ENCODE measurements around the gene NEK10.

The NEK10 gene

DNA sequence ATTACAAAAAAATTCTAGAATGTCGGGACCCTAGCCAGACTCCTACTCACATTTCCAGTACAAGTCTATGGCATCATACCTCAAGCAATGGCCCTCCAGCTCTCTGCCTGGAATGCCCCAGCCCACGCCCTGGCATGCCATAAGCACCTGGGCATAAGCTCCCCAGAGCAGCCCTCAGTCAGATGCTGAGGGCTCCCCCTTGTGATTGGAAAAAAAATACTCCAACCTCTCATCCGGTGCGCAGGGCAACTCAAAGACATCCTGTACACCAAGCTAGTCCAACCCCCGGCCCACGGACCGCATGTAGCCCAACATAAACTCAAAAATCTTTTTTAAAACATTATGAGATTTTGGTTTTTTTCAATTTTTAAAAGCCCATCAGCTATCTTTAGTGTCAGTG lies 115.4 kb downstream of the NEK10 start:
- Histone ChIP-seq H3K36me3 (ENCODE audit: control insufficient read depth in 1 of 2, insufficient read depth in 2 of 2, low read length in 2 of 2) (no peaks in the 10 kb centered on the region), H3K4me3 (ENCODE audit: low read depth in 1 of 2, low read length in 2 of 2) (no peak overlapping the region), H3K27ac (ENCODE audit: low read depth, low read length) (no peak overlapping the region), H3K9ac (ENCODE audit: low read depth in 1 of 2, low read length in 2 of 2) (no peak overlapping the region), H3K9me3 (ENCODE audit: control insufficient read depth in 1 of 2, low read length in 2 of 2) (no peaks in the 10 kb centered on the region), H3K27me3 (ENCODE audit: control insufficient read depth in 1 of 2, insufficient read depth in 2 of 2, low read length in 2 of 2) (no peaks in the 10 kb centered on the region), H3K4me1 (ENCODE audit: control insufficient read depth in 1 of 2, insufficient read depth in 2 of 2, low read length in 2 of 2) (no peaks in the 10 kb centered on the region)

DNA sequence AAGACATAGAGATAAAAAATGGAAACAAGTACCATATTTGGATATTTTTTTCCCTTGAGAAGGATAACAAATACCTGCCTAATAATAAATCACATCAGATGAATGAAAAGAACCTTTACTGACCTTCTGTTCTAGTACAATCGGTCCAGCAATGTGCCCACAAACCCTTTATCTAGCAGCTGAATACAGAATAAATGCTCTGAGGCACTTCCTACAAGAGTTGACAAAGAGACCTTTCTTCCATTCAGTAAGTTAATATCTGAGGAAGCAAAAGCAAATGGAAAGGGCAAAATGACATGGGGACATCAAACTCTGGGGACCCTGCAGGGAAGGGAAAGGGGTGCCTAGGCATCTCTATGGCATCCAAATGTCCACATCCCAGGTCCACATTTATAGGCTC lies 115.8 kb downstream of the NEK10 start:
- H3K27ac ChIP-seq (ENCODE audit: low read depth, low read length), result no peak overlapping the region

DNA sequence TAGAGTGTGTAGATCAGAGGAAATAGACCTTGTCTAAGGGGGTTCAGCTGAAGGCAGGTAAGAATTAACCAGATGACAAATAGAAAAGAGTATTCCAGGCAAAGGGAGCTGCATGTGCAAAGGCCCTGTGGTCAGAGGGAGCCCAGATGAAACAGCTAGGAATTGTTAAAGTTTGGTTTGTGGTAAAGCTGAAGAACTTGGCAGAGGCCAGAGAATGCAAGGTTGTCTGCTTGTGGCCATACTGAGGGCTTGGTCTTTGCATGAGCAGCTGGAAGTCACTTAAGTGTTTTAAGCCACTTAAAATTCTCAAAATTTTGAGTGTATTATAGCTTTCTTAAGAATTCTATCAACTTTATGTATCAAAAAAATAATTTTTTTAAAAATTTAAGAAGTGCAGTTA lies 116.5 kb downstream of the NEK10 start:
- Histone ChIP-seq H3K36me3 (ENCODE audit: control insufficient read depth in 1 of 2, insufficient read depth in 2 of 2, low read length in 2 of 2) (no peaks in the 10 kb centered on the region), H3K4me1 (ENCODE audit: control insufficient read depth in 1 of 2, insufficient read depth in 2 of 2, low read length in 2 of 2) (no peaks in the 10 kb centered on the region), H3K9me3 (ENCODE audit: control insufficient read depth in 1 of 2, low read length in 2 of 2) (no peaks in the 10 kb centered on the region), H3K27ac (ENCODE audit: low read depth, low read length) (no peak overlapping the region), H3K4me3 (ENCODE audit: low read depth in 1 of 2, low read length in 2 of 2) (no peak overlapping the region), H3K9ac (ENCODE audit: low read depth in 1 of 2, low read length in 2 of 2) (no peak overlapping the region), H3K27me3 (ENCODE audit: control insufficient read depth in 1 of 2, insufficient read depth in 2 of 2, low read length in 2 of 2) (no peaks in the 10 kb centered on the region)

More for the DNA sequence above, 115.8 kb downstream of the NEK10 start:
- Histone ChIP-seq H3K36me3 (ENCODE audit: control insufficient read depth in 1 of 2, insufficient read depth in 2 of 2, low read length in 2 of 2) (no peaks in the 10 kb centered on the region), H3K4me3 (ENCODE audit: low read depth in 1 of 2, low read length in 2 of 2) (no peak overlapping the region), H3K9me3 (ENCODE audit: control insufficient read depth in 1 of 2, low read length in 2 of 2) (no peaks in the 10 kb centered on the region), H3K27me3 (ENCODE audit: control insufficient read depth in 1 of 2, insufficient read depth in 2 of 2, low read length in 2 of 2) (no peaks in the 10 kb centered on the region), H3K4me1 (ENCODE audit: control insufficient read depth in 1 of 2, insufficient read depth in 2 of 2, low read length in 2 of 2) (no peaks in the 10 kb centered on the region), H3K9ac (ENCODE audit: low read depth in 1 of 2, low read length in 2 of 2) (no peak overlapping the region)

DNA sequence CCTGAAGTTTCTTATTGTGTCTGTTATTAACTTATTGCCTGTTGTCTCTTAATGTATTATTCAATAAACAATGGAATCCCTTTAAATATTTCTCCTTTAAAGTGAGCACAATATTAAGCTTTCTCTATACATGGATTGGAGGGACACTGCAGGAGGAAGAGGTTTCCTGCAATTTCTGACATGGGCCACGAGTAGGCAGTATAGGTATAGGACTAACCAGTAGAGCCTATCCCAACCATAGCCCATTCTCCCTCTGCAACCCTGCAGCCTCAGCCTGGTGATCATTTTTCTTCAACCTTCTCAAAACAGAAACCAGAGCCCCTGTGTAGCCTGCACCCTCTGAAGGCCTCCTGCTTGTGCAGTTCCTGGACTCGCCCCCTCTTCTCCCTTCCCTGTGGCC lies 124.8 kb downstream of the NEK10 start:
- H3K27ac ChIP-seq (ENCODE audit: low read depth, low read length), result no peak overlapping the region
- no peaks in the 10 kb centered on the region for H3K4me1 ChIP-seq (ENCODE audit: control insufficient read depth in 1 of 2, insufficient read depth in 2 of 2, low read length in 2 of 2)
- no peaks in the 10 kb centered on the region for H3K36me3 ChIP-seq (ENCODE audit: control insufficient read depth in 1 of 2, insufficient read depth in 2 of 2, low read length in 2 of 2)
- no peaks in the 10 kb centered on the region for H3K9me3 ChIP-seq (ENCODE audit: control insufficient read depth in 1 of 2, low read length in 2 of 2)
- H3K27me3 ChIP-seq (ENCODE audit: control insufficient read depth in 1 of 2, insufficient read depth in 2 of 2, low read length in 2 of 2), result no peaks in the 10 kb centered on the region
- no peak overlapping the region for H3K4me3 ChIP-seq (ENCODE audit: low read depth in 1 of 2, low read length in 2 of 2)
- no peak overlapping the region for H3K9ac ChIP-seq (ENCODE audit: low read depth in 1 of 2, low read length in 2 of 2)

DNA sequence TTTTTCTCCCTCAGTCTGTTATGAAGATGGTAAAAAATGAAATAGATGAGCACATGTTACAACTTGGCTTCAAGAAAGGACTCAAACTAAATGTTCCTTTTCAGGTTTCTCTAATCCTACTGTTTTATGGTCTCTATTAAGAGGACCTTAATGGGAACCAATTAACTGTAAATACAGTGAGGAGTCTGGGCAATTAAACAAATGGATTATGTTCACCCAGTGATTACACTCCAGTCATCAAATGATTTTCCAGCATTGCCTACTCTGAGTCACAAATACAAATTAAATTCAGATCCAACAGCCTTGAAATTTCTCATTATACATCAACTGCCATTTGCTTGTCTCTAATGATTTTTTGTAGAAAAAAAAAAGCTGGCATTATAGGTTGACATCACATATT lies 129.2 kb downstream of the NEK10 start:
- no peaks in the 10 kb centered on the region for H3K4me1 ChIP-seq (ENCODE audit: control insufficient read depth in 1 of 2, insufficient read depth in 2 of 2, low read length in 2 of 2)
- H3K9me3 ChIP-seq (ENCODE audit: control insufficient read depth in 1 of 2, low read length in 2 of 2), result peaks cover 12 to 15% of the 10 kb centered on the region in 2 donors
- no peak overlapping the region for H3K27ac ChIP-seq (ENCODE audit: low read depth, low read length)
- H3K4me3 ChIP-seq (ENCODE audit: low read depth in 1 of 2, low read length in 2 of 2), result no peak overlapping the region
- no peak overlapping the region for H3K9ac ChIP-seq (ENCODE audit: low read depth in 1 of 2, low read length in 2 of 2)
- H3K27me3 ChIP-seq (ENCODE audit: control insufficient read depth in 1 of 2, insufficient read depth in 2 of 2, low read length in 2 of 2), result no peaks in the 10 kb centered on the region
- H3K36me3 ChIP-seq (ENCODE audit: control insufficient read depth in 1 of 2, insufficient read depth in 2 of 2, low read length in 2 of 2), result no peaks in the 10 kb centered on the region

DNA sequence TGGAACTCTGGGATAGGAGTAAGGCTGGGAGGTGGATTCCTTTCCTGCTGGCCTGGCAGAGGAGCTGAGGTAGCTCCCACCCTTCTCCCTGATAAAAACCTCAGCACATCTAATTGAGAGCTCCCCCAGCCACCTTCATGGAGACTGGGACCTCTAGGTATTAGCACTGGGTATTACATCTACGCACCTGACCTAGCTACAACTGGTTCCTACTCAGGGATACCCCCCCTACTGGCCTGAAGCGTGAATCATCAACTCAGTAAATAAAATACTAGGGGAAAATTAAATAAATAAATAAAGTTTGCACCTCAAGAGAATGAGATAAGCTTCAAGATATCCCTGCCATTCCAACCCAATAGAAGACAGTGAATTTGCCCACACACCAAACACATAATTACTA lies 140.4 kb downstream of the NEK10 start:
- no peaks in the 10 kb centered on the region for H3K36me3 ChIP-seq (ENCODE audit: control insufficient read depth in 1 of 2, insufficient read depth in 2 of 2, low read length in 2 of 2)
- no peak overlapping the region for H3K4me3 ChIP-seq (ENCODE audit: low read depth in 1 of 2, low read length in 2 of 2)
- no peaks in the 10 kb centered on the region for H3K4me1 ChIP-seq (ENCODE audit: control insufficient read depth in 1 of 2, insufficient read depth in 2 of 2, low read length in 2 of 2)
- no peak overlapping the region for H3K9ac ChIP-seq (ENCODE audit: low read depth in 1 of 2, low read length in 2 of 2)
- no peaks in the 10 kb centered on the region for H3K27me3 ChIP-seq (ENCODE audit: control insufficient read depth in 1 of 2, insufficient read depth in 2 of 2, low read length in 2 of 2)
- no peak overlapping the region for H3K27ac ChIP-seq (ENCODE audit: low read depth, low read length)
- peaks cover 0 to 2% of the 10 kb centered on the region in 2 donors for H3K9me3 ChIP-seq (ENCODE audit: control insufficient read depth in 1 of 2, low read length in 2 of 2)

DNA sequence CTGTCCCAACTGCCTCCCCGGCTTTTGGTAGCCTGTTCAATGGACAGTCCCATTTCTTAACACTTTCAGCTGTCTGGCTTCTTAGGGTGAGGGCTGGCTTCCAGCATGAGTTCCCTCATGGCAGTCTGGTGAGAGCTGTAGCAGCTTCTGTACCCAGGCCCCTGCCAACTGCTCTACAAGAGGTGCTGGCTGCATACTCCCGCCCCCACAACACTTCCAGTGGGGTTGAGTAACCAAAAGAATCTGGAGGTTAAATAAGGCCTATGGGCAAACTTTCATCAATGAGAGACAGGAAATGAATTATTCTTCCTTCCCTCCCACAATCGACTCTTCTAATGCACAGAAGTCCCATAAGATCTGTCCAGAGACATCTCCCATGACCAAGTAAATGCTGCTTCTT lies 145.0 kb downstream of the NEK10 start:
- Histone ChIP-seq H3K27ac (ENCODE audit: low read depth, low read length) (no peak overlapping the region), H3K27me3 (ENCODE audit: control insufficient read depth in 1 of 2, insufficient read depth in 2 of 2, low read length in 2 of 2) (no peaks in the 10 kb centered on the region), H3K4me1 (ENCODE audit: control insufficient read depth in 1 of 2, insufficient read depth in 2 of 2, low read length in 2 of 2) (peaks cover 0 to 3% of the 10 kb centered on the region in 2 donors), H3K9me3 (ENCODE audit: control insufficient read depth in 1 of 2, low read length in 2 of 2) (no peaks in the 10 kb centered on the region), H3K9ac (ENCODE audit: low read depth in 1 of 2, low read length in 2 of 2) (no peak overlapping the region), H3K36me3 (ENCODE audit: control insufficient read depth in 1 of 2, insufficient read depth in 2 of 2, low read length in 2 of 2) (no peaks in the 10 kb centered on the region), H3K4me3 (ENCODE audit: low read depth in 1 of 2, low read length in 2 of 2) (no peak overlapping the region)

DNA sequence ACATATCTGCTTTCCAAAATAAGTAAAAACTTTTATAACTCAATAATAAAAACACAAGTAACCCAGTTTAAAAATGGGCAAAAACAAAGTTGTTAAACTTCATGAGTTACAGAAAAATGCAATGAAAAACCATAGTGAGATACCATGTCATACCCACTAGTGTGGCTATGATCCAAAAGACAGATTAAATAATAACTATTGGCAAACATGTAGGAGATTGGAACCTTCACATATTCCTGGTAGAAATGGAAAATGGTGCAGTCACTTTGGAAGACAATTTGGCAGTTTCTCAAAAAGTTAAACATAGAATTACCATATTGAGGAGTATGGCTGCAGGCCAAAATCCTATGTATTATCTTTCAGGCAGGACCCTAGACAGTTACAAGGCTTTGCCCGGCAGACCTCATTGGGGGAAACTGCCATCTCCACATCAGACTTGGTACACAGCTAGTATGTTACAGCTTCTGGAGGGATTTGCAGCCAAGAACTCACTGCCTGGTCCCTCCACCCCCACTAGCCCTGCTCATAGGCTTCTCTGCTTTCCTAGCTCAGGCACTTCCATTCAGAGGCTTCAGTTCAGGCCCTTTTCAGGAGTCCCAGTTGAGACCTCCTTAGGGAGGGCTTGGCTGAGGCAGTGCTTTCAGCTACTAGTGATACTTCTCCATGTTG lies 147.8 kb downstream of the NEK10 start:
- no peaks in the 10 kb centered on the region for H3K36me3 ChIP-seq (ENCODE audit: control insufficient read depth in 1 of 2, insufficient read depth in 2 of 2, low read length in 2 of 2)
- H3K4me3 ChIP-seq (ENCODE audit: low read depth in 1 of 2, low read length in 2 of 2), result no peak overlapping the region
- no peak overlapping the region for H3K9ac ChIP-seq (ENCODE audit: low read depth in 1 of 2, low read length in 2 of 2)
- H3K27me3 ChIP-seq (ENCODE audit: control insufficient read depth in 1 of 2, insufficient read depth in 2 of 2, low read length in 2 of 2), result no peaks in the 10 kb centered on the region
- peaks cover 0 to 10% of the 10 kb centered on the region in 2 donors for H3K4me1 ChIP-seq (ENCODE audit: control insufficient read depth in 1 of 2, insufficient read depth in 2 of 2, low read length in 2 of 2)
- no peaks in the 10 kb centered on the region for H3K9me3 ChIP-seq (ENCODE audit: control insufficient read depth in 1 of 2, low read length in 2 of 2)
- H3K27ac ChIP-seq (ENCODE audit: low read depth, low read length), result no peak overlapping the region

DNA sequence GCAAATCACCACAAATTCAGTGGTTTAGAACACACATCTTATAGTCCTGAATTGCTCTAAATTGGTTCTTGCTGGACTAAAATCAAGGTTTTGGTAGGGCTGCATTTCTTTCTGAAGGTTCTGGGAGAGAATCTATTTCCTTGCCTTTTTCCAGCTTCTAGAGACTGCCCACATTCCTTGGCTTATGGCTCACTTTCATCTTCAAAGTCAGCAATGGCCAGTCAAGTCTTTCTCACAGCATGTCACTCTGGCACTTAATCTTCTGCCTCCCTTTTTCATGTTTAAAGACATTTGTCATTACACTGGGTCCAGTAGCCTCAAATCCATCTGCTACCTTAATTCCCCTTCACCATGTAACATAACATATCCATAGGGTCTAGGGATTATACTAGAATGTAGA lies 149.0 kb downstream of the NEK10 start:
- Histone ChIP-seq H3K36me3 (ENCODE audit: control insufficient read depth in 1 of 2, insufficient read depth in 2 of 2, low read length in 2 of 2) (no peaks in the 10 kb centered on the region), H3K27ac (ENCODE audit: low read depth, low read length) (no peak overlapping the region), H3K9ac (ENCODE audit: low read depth in 1 of 2, low read length in 2 of 2) (no peak overlapping the region), H3K4me1 (ENCODE audit: control insufficient read depth in 1 of 2, insufficient read depth in 2 of 2, low read length in 2 of 2) (peaks cover 0 to 10% of the 10 kb centered on the region in 2 donors), H3K27me3 (ENCODE audit: control insufficient read depth in 1 of 2, insufficient read depth in 2 of 2, low read length in 2 of 2) (no peaks in the 10 kb centered on the region), H3K4me3 (ENCODE audit: low read depth in 1 of 2, low read length in 2 of 2) (no peak overlapping the region), H3K9me3 (ENCODE audit: control insufficient read depth in 1 of 2, low read length in 2 of 2) (no peaks in the 10 kb centered on the region)

DNA sequence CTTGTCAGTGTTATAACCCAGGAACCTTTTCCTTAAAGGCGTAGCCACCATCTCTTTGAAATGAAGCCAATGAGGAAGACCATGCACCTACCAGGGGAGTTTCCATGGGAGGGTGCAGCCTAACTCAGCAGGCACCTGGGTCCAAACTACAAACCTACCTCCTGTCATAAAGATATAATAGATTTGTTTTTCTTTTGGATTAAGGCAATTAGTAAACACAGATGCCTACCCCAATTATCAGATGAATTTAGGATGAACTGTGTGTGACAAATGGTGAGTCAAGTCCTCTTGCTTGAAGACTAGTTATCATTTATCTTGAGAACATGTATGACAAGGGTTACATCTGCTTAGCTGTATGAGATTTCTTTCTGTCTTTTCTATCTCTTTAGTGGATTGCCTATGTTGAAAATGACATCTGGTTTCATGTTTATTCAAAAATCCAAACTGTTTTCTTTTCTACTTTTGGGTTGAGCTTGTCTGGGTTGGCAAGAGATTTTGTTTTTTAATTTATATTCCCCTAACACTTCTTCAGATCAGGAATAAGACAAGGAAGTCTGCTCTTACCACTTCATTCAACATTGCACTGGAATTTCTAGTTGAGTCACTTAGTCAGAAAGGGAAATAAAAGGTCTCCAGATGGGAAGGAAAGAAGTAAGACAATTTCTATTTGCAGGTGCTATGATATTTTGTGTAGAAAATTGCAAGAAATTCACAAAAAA lies 149.9 kb downstream of the NEK10 start:
- Histone ChIP-seq H3K9me3 (ENCODE audit: control insufficient read depth in 1 of 2, low read length in 2 of 2) (no peaks in the 10 kb centered on the region), H3K36me3 (ENCODE audit: control insufficient read depth in 1 of 2, insufficient read depth in 2 of 2, low read length in 2 of 2) (no peaks in the 10 kb centered on the region), H3K4me1 (ENCODE audit: control insufficient read depth in 1 of 2, insufficient read depth in 2 of 2, low read length in 2 of 2) (peaks cover 0 to 10% of the 10 kb centered on the region in 2 donors), H3K4me3 (ENCODE audit: low read depth in 1 of 2, low read length in 2 of 2) (no peak overlapping the region), H3K9ac (ENCODE audit: low read depth in 1 of 2, low read length in 2 of 2) (no peak overlapping the region), H3K27me3 (ENCODE audit: control insufficient read depth in 1 of 2, insufficient read depth in 2 of 2, low read length in 2 of 2) (no peaks in the 10 kb centered on the region), H3K27ac (ENCODE audit: low read depth, low read length) (no peak overlapping the region)

Data from duodenal mucosa (tissue), 2 donors.